Measurements from ENCODE around the gene GLRA2. TPM values are rescaled to one million over a fixed set of nuclear protein-coding genes. Genes with fewer than 3 reads are reported as not detected.
A peak's percentile ranks its signal among the peaks of the same experiment; 100 is the strongest.

Gene GLRA2
- not detected for total RNA-seq

DNA sequence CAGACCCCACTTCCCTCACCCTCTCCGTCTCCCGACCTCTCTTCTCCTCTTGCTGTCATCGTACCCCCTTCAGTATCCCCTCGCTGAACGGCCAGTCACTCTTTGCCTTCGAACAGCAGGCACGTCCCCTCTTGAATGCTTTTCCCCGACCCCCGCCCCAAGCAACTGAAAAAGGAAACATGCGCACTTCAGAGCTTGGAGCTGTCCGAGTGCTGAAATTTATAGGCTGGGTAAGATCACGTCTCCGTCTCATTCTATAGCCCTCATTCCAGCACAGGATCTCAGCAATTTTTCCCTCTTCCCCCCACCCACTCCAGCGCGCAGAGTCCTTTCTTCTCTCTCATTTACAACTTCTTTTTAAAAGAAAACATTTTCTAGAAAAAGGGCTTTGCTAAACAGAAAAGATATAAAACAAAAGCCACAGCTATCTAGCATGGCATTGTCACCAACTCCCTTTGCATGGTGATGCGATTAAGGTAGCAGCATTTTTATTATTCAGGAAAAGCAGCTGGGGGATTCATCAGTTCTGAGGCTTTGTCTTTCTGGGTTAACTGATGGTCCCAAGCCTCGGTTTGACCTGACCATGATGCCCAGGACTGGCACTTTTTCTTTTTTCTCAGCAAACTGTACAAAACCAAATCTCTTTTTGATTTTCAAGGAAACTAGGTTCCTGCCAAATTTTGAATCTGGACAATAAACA is at the start of gene GLRA2:
Gene GLRA2, plus strand, starts transcription at position 247 of the 700 bp plus-strand sequence. CDS start 522 bp downstream, outside the sequence.
- ATAC-seq (ENCODE audit: insufficient number of reproducible peaks, low FRiP score, low read depth) = no peak

DNA sequence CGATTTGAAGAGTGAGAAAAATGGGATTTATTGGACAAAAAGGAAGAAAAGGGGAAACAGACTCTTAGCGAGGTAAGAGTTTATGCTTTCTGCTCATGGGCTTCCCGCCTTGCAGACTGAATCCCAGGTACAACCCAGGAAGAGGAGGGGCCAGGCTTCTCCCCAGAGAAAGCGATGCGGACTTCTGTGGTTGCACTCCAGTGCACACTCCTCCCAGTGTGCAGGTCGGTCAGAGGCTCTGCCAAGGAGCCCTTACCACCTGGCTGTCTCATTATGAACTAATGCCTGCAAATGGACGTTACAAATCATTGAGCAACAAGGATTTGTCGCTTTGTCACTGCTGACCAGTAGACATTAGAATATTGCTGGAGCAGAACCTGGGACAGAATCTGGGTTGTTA is 39.9 kb upstream of the GLRA2 start:
- TF ChIP-seq CTCF (IDR thresholded peaks at IDR 0.05) = no peak
- no peak overlapping the region for H3K4me3 ChIP-seq
- H3K27me3 ChIP-seq (replicated peaks; ENCODE audit: insufficient read depth) = no peaks in the 10 kb centered on the region
- ATAC-seq (ENCODE audit: insufficient number of reproducible peaks, low FRiP score, low read depth) (no peak), DNase-seq (ENCODE audit: low spot score) (no peak)
- H3K9me3 ChIP-seq = no peaks in the 10 kb centered on the region
- no peaks in the 10 kb centered on the region for H3K4me1 ChIP-seq (ENCODE audit: control insufficient read depth in 1 of 2, low read depth in 2 of 2)
- H3K27ac ChIP-seq = no peak overlapping the region
- no peaks in the 10 kb centered on the region for H3K36me3 ChIP-seq

More for the DNA sequence above, at the start of gene GLRA2:
- no peak for TF ChIP-seq CTCF (IDR thresholded peaks at IDR 0.05)
- H3K4me1 ChIP-seq (ENCODE audit: control insufficient read depth in 1 of 2, low read depth in 2 of 2) = no peaks in the 10 kb centered on the region
- H3K27ac ChIP-seq = no peak within 1 kb of the TSS
- H3K36me3 ChIP-seq = no peaks in the 10 kb centered on the region
- no peaks in the 10 kb centered on the region for H3K9me3 ChIP-seq
- DNase-seq (ENCODE audit: low spot score) = no peak
- H3K4me3 ChIP-seq = no peak within 1 kb of the TSS
- no peaks in the 10 kb centered on the region for H3K27me3 ChIP-seq (replicated peaks; ENCODE audit: insufficient read depth)

GRCh38 chrX:14491689-14492088 is 37.6 kb upstream of the GLRA2 start:
- Histone ChIP-seq H3K9me3 (no peaks in the 10 kb centered on the region), H3K27ac (no peak overlapping the region), H3K36me3 (no peaks in the 10 kb centered on the region), H3K4me3 (no peak overlapping the region), H3K4me1 (ENCODE audit: control insufficient read depth in 1 of 2, low read depth in 2 of 2) (no peaks in the 10 kb centered on the region), H3K27me3 (replicated peaks; ENCODE audit: insufficient read depth) (no peaks in the 10 kb centered on the region)
- ATAC-seq (ENCODE audit: insufficient number of reproducible peaks, low FRiP score, low read depth) = no peak
- no peak for TF ChIP-seq CTCF (IDR thresholded peaks at IDR 0.05)
- no peak for DNase-seq (ENCODE audit: low spot score)

- H3K4me1 ChIP-seq (ENCODE audit: control insufficient read depth in 1 of 2, low read depth in 2 of 2) = no peaks in the 10 kb centered on the region
- H3K27ac ChIP-seq = peak overlapping the region in 1 of 2 donors; percentile 43
- no peaks in the 10 kb centered on the region for H3K9me3 ChIP-seq
- DNase-seq (ENCODE audit: low spot score) (no peak), ATAC-seq (ENCODE audit: insufficient number of reproducible peaks, low FRiP score, low read depth) (no peak)
- H3K4me3 ChIP-seq = peak overlapping the region; percentile 60
- no peaks in the 10 kb centered on the region for H3K27me3 ChIP-seq (replicated peaks; ENCODE audit: insufficient read depth)
- no peaks in the 10 kb centered on the region for H3K36me3 ChIP-seq
- no peak for TF ChIP-seq CTCF (IDR thresholded peaks at IDR 0.05)
These were observed 32.7 kb upstream of the GLRA2 start for GRCh38 chrX:14496674-14497073.

GRCh38 chrX:14497184-14497666 is 32.1 kb upstream of the GLRA2 start:
- H3K27ac ChIP-seq = peak overlapping the region in 1 of 2 donors; percentile 43
- no peak for TF ChIP-seq CTCF (IDR thresholded peaks at IDR 0.05)

More at GRCh38 chrX:14497184-14497666, 32.1 kb upstream of the GLRA2 start:
- H3K27me3 ChIP-seq (replicated peaks; ENCODE audit: insufficient read depth) = no peaks in the 10 kb centered on the region
- DNase-seq (ENCODE audit: low spot score) (no peak), ATAC-seq (ENCODE audit: insufficient number of reproducible peaks, low FRiP score, low read depth) (no peak)
- H3K4me3 ChIP-seq = peak overlapping the region; percentile 60
- H3K36me3 ChIP-seq = no peaks in the 10 kb centered on the region
- H3K4me1 ChIP-seq (ENCODE audit: control insufficient read depth in 1 of 2, low read depth in 2 of 2) = no peaks in the 10 kb centered on the region
- no peaks in the 10 kb centered on the region for H3K9me3 ChIP-seq
